Upper lobe of left lung (tissue), 4 donors: ENCODE results near the gene GRHPR.

Source experiments
- CTCF ChIP-seq, 6 experiments: fragments of 450-650 bp in 4 of 6; fragments of 200-600 bp in 2 of 6; sonication (generic) in 2 of 6; IDR thresholded peaks; one replicate each; pipeline ENCODE4 v1.5.1; 2016 to 2019; ENCODE audit warnings: antibody characterized with exemption in 6 of 6
- EP300 ChIP-seq, 4 donors: sonication (generic); formaldehyde crosslinking; IDR thresholded peaks; one replicate each; pipeline ENCODE4 v1.5.1; 2017; ENCODE audit warnings: antibody characterized with exemption in 4 of 4, control low read depth in 2 of 4
- POLR2A ChIP-seq, 4 donors: fragments of 450-650 bp; IDR thresholded peaks; one replicate each; pipeline ENCODE4 v1.5.1; 2016 to 2017; ENCODE audit warnings: antibody characterized with exemption in 4 of 4, mild to moderate bottlenecking in 2 of 4
- POLR2AphosphoS5 ChIP-seq, 2 donors: sonication (generic); formaldehyde crosslinking; IDR thresholded peaks; one replicate each; pipeline ENCODE4 v1.5.1; 2017; ENCODE audit warnings: antibody characterized with exemption in 2 of 2

- TF ChIP-seq CTCF (IDR thresholded peaks at IDR 0.05): no peak
- no peak for TF ChIP-seq POLR2A (IDR thresholded peaks at IDR 0.05)
- TF ChIP-seq POLR2AphosphoS5 (IDR thresholded peaks at IDR 0.05): no peak
- no peak for TF ChIP-seq EP300 (IDR thresholded peaks at IDR 0.05)
Measured at GRCh38 chr9:37407468-37407867, 15.0 kb upstream of the GRHPR start.
